Breast epithelium (tissue), 3 donors: Measurements from ENCODE around the gene FAM217A.

Source experiments
- POLR2A ChIP-seq: fragments of 450-650 bp; IDR thresholded peaks from one replicate; pipeline ENCODE4 v1.6.1; 2016; ENCODE audit warnings: antibody characterized with exemption, mild to moderate bottlenecking, moderate library complexity
- TF ChIP-seq, protein P1 (sequence below), 3 donors: fragments of 450-650 bp; IDR thresholded peaks; one replicate each; pipeline ENCODE4 v1.5.1; 2016 to 2017; ENCODE audit warnings: antibody characterized with exemption in 3 of 3, mild to moderate bottlenecking in 3 of 3, moderate library complexity in 3 of 3

DNA sequence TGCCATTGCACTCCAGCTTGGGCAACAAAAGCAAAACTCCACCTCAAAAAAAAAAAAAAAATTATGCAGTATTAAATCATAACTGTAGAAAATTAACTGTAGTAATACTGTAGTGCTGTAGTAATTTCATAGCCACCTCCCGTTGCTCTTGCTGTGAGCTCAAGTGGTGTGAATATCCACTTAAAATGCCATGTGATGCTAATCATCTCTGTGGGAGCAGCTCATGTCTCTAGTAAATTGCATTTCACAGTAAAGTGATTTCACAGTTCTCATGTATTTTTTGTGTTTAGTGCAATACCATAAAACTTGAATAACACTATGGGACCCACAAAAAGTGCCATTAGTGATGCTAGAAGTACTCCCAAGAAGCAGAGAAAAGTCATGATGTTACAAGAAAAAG lies 14.4 kb upstream of the FAM217A start:
- TF ChIP-seq, protein P1, sequence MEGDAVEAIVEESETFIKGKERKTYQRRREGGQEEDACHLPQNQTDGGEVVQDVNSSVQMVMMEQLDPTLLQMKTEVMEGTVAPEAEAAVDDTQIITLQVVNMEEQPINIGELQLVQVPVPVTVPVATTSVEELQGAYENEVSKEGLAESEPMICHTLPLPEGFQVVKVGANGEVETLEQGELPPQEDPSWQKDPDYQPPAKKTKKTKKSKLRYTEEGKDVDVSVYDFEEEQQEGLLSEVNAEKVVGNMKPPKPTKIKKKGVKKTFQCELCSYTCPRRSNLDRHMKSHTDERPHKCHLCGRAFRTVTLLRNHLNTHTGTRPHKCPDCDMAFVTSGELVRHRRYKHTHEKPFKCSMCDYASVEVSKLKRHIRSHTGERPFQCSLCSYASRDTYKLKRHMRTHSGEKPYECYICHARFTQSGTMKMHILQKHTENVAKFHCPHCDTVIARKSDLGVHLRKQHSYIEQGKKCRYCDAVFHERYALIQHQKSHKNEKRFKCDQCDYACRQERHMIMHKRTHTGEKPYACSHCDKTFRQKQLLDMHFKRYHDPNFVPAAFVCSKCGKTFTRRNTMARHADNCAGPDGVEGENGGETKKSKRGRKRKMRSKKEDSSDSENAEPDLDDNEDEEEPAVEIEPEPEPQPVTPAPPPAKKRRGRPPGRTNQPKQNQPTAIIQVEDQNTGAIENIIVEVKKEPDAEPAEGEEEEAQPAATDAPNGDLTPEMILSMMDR (IDR thresholded peaks at IDR 0.05) = no peak
- TF ChIP-seq POLR2A = no peak
